Raji (cell line): ENCODE measurements around the gene RETREG1.

Experiments used
- POLR2A ChIP-seq: IDR thresholded peaks from 2 replicates; pipeline ENCODE4 v1.6.1; 2011; ENCODE audit warnings: low read depth, low read length, control low read depth; ENCODE audit not compliant: insufficient read depth

The RETREG1 gene

GRCh38 chr5:16467363-16468219 is 149.2 kb downstream of the RETREG1 start:
- TF ChIP-seq POLR2A = no peak

GRCh38 chr5:16465544-16466432 is 151.0 kb downstream of the RETREG1 start, which contains the start of gene ZNF622:
TSS of gene ZNF622 (minus strand) at chr5:16465800. CDS start at chr5:16465665, 135 bp downstream.
- TF ChIP-seq POLR2A = peak; percentile 98

- TF ChIP-seq POLR2A = no peak
Measured at GRCh38 chr5:16464664-16465543, 151.9 kb downstream of the RETREG1 start.

- no peak for TF ChIP-seq POLR2A
Measured at GRCh38 chr5:16464231-16464630, 152.6 kb downstream of the RETREG1 start.

- TF ChIP-seq POLR2A = no peak
Measured at GRCh38 chr5:16461782-16462181, 155.0 kb downstream of the RETREG1 start.

- no peak for TF ChIP-seq POLR2A
Measured at GRCh38 chr5:16461026-16461425, 155.8 kb downstream of the RETREG1 start.

GRCh38 chr5:16459451-16459850 is 157.3 kb downstream of the RETREG1 start:
- TF ChIP-seq POLR2A = no peak

- no peak for TF ChIP-seq POLR2A
Measured at GRCh38 chr5:16457853-16458252, 158.9 kb downstream of the RETREG1 start.

- no peak for TF ChIP-seq POLR2A
Measured at GRCh38 chr5:16457451-16457850, 159.3 kb downstream of the RETREG1 start.

GRCh38 chr5:16456103-16456832 is 160.5 kb downstream of the RETREG1 start:
- TF ChIP-seq POLR2A = no peak

GRCh38 chr5:16455668-16456067 is 161.1 kb downstream of the RETREG1 start:
- TF ChIP-seq POLR2A = no peak

GRCh38 chr5:16454686-16455085 is 162.1 kb downstream of the RETREG1 start:
- no peak for TF ChIP-seq POLR2A

- TF ChIP-seq POLR2A = no peak
Measured at GRCh38 chr5:16453609-16454008, 163.2 kb downstream of the RETREG1 start.

- no peak for TF ChIP-seq POLR2A
Measured at GRCh38 chr5:16450163-16450562, 166.6 kb downstream of the RETREG1 start.

- no peak for TF ChIP-seq POLR2A
Measured at GRCh38 chr5:16446993-16447392, 169.8 kb downstream of the RETREG1 start.

- TF ChIP-seq POLR2A = no peak
Measured at GRCh38 chr5:16437977-16438376, 178.8 kb downstream of the RETREG1 start.
